HCT116 (cell line): ENCODE measurements around the gene ASS1. TPM values are rescaled to one million over a fixed set of nuclear protein-coding genes. Genes with fewer than 3 reads are reported as not detected.

Experiments
- ATAC-seq: fragments of 200-7000 bp; cut with Tn5 transposase; 2 replicates; pipeline ENCODE4 v1.9.1; 2020; ENCODE audit warnings: mild to moderate bottlenecking, moderate library complexity
- BruUV-seq: library from RNA; stranded (reverse); fragments of 400-500 nt; replicated peaks from 2 replicates; lab custom pipeline; 2021; lab: Mats Ljungman, UMichigan
- CTCF ChIA-PET: fragments of 300-600 bp; sonication (Branson Sonifier 250); formaldehyde crosslinking; loops from one replicate; lab custom pipeline; 2021; ENCODE audit warnings: antibody characterized with exemption; lab: Charles Lee
- POLR2A ChIA-PET: fragments of 300-600, 350-600 bp; sonication (Branson Sonifier 250); formaldehyde crosslinking; loops from one replicate; lab custom pipeline; 2021; ENCODE audit warnings: antibody characterized with exemption; lab: Charles Lee
- RAD21 ChIA-PET, 2 experiments: fragments of 300-600 bp; sonication (Branson Sonifier 250); formaldehyde crosslinking; loops; one replicate each; lab custom pipeline; 2023; ENCODE audit warnings: low total read pairs in 2 of 2; ENCODE audit not compliant: uncharacterized antibody in 2 of 2, unreplicated experiment in 2 of 2, low non-redundant PET in 1 of 2; lab: Charles Lee
- DNase-seq: peaks from one replicate; pipeline ENCODE4 v3.0.0-alpha.2; 2010; ENCODE audit warnings: low read depth, low spot score
- H2AFZ ChIP-seq: fragments of 200-600 bp; shearing (Covaris generic), sonication (generic); 2 replicates; pipeline ENCODE4 v1.6.1; 2017; ENCODE audit warnings: low read depth, mixed run types, mixed read lengths, antibody characterized with exemption, low read length; ENCODE audit not compliant: poor library complexity, severe bottlenecking
- H3K27ac ChIP-seq: 2 replicates; pipeline ENCODE4 v1.5.1; 2012; ENCODE audit warnings: low read depth, low read length
- H3K27me3 ChIP-seq: fragments of 200-600 bp; sonication (generic); 2 replicates; pipeline ENCODE4 v1.6.1; 2016; ENCODE audit warnings: mixed run types, low read length, mixed read lengths; ENCODE audit not compliant: insufficient read depth
- H3K36me3 ChIP-seq, 2 experiments: fragments of 200-500 bp in 1 of 2; fragments of 200-600 bp in 1 of 2; sonication (Bioruptor generic) in 1 of 2; sonication (generic) in 1 of 2; 2 replicates each; pipeline versions ENCODE4 v1.5.1 to v1.6.1; 2014 to 2016; ENCODE audit warnings: low read length in 2 of 2, inconsistent platforms in 1 of 2, mixed read lengths in 1 of 2, mixed run types in 1 of 2; ENCODE audit not compliant: insufficient read depth in 2 of 2, control insufficient read depth in 1 of 2
- H3K4me1 ChIP-seq, 2 experiments: fragments of 200-600 bp in 1 of 2; sonication (generic) in 1 of 2; 2 replicates each; pipeline versions ENCODE4 v1.5.1 to v1.6.1; 2012 to 2017; ENCODE audit warnings: low read length in 2 of 2, inconsistent platforms in 1 of 2, mild to moderate bottlenecking in 1 of 2, mixed read lengths in 1 of 2, mixed run types in 1 of 2, moderate library complexity in 1 of 2; ENCODE audit not compliant: insufficient read depth in 2 of 2, control insufficient read depth in 1 of 2
- H3K4me2 ChIP-seq: fragments of 200-600 bp; sonication (generic); 2 replicates; pipeline ENCODE4 v1.6.1; 2017; ENCODE audit warnings: mixed run types, low read length, mixed read lengths
- H3K4me3 ChIP-seq, 2 experiments: fragments of 200-600 bp in 1 of 2; sonication (generic) in 1 of 2; replicated peaks in 1 of 2; 2 replicates each; pipeline ENCODE4 v1.5.1; 2011 to 2016; ENCODE audit warnings: low read length in 2 of 2, control low read depth in 1 of 2, low read depth in 1 of 2, mild to moderate bottlenecking in 1 of 2, mixed read lengths in 1 of 2, mixed run types in 1 of 2
- H3K79me2 ChIP-seq: fragments of 200-600 bp; sonication (generic); 2 replicates; pipeline ENCODE4 v1.6.1; 2017; ENCODE audit warnings: mild to moderate bottlenecking, mixed run types, low read length, moderate library complexity, mixed read lengths; ENCODE audit not compliant: insufficient read depth
- H3K9ac ChIP-seq: fragments of 200-600 bp; sonication (generic); 2 replicates; pipeline ENCODE4 v1.6.1; 2016; ENCODE audit warnings: low read length, mixed read lengths
- H3K9me2 ChIP-seq: fragments of 200-600 bp; sonication (generic), shearing (Covaris generic); 2 replicates; pipeline ENCODE4 v1.6.1; 2017; ENCODE audit warnings: mixed run types, mild to moderate bottlenecking, moderate library complexity; ENCODE audit not compliant: insufficient read depth
- H3K9me3 ChIP-seq, 2 experiments: fragments of 200-500 bp in 1 of 2; fragments of 200-600 bp in 1 of 2; sonication (Bioruptor generic) in 1 of 2; sonication (generic) in 1 of 2; 2 replicates each; pipeline ENCODE4 v1.6.1; 2014 to 2017; ENCODE audit warnings: low read length in 2 of 2, mixed read lengths in 2 of 2, inconsistent platforms in 1 of 2, low read depth in 1 of 2, mild to moderate bottlenecking in 1 of 2, mixed run types in 1 of 2, moderate library complexity in 1 of 2; ENCODE audit not compliant: control insufficient read depth in 1 of 2, insufficient read depth in 1 of 2
- H4K20me1 ChIP-seq: fragments of 200-600 bp; sonication (generic), shearing (Covaris generic); 2 replicates; pipeline ENCODE4 v1.6.1; 2017; ENCODE audit warnings: mixed run types, mild to moderate bottlenecking, moderate library complexity; ENCODE audit not compliant: insufficient read depth
- EGR1 ChIP-seq: IDR thresholded peaks from 2 replicates; pipeline ENCODE4 v1.6.1; 2012; ENCODE audit warnings: low read depth
- ELF1 ChIP-seq: IDR thresholded peaks from 2 replicates; pipeline ENCODE4 v1.6.1; 2012; ENCODE audit warnings: low read depth, borderline replicate concordance
- EZH2phosphoT487 ChIP-seq: fragments of 200-600 bp; IDR thresholded peaks from 2 replicates; pipeline ENCODE4 v1.6.1; 2018; ENCODE audit warnings: antibody characterized with exemption, borderline replicate concordance
- FOSL1 ChIP-seq: IDR thresholded peaks from 2 replicates; pipeline ENCODE4 v1.6.1; 2012; ENCODE audit warnings: low read depth
- JUND ChIP-seq: IDR thresholded peaks from 2 replicates; pipeline ENCODE4 v1.6.1; 2012
- RAD21 ChIP-seq: IDR thresholded peaks from 2 replicates; pipeline ENCODE4 v1.6.1; 2012; ENCODE audit warnings: low read depth, mild to moderate bottlenecking
- SIN3A ChIP-seq: IDR thresholded peaks from 2 replicates; pipeline ENCODE4 v1.6.1; 2012; ENCODE audit warnings: low read depth
- SP1 ChIP-seq: IDR thresholded peaks from 2 replicates; pipeline ENCODE4 v1.6.1; 2012; ENCODE audit warnings: low read depth
- SRF ChIP-seq: IDR thresholded peaks from 2 replicates; pipeline ENCODE4 v1.6.1; 2012; ENCODE audit warnings: low read depth
- YY1 ChIP-seq: IDR thresholded peaks from 2 replicates; pipeline ENCODE4 v1.6.1; 2011; ENCODE audit warnings: low read length, low read depth, moderate library complexity, mild to moderate bottlenecking; ENCODE audit not compliant: insufficient replicate concordance; ENCODE audit errors: extremely low read depth
- intact Hi-C: fragments of 100-400 bp; cut with micrococcal nuclease; formaldehyde crosslinking; loops from 2 replicates; pipeline ENCODE4 v1.10.0; 2022
- total RNA-seq: library from RNA; stranded (reverse); gene quantifications from one replicate; pipeline ENCODE4 v1.2.1, GENCODE V29; 2021; ENCODE audit not compliant: unreplicated experiment
- TF ChIP-seq, protein P1 (sequence below): IDR thresholded peaks from 2 replicates; pipeline ENCODE4 v1.6.1; 2012
- TF ChIP-seq, protein P2 (sequence below): IDR thresholded peaks from 2 replicates; pipeline ENCODE4 v1.6.1; 2012

The ASS1 gene
- total RNA-seq, 1 experiment from 2014 or later = 92.6 TPM

DNA sequence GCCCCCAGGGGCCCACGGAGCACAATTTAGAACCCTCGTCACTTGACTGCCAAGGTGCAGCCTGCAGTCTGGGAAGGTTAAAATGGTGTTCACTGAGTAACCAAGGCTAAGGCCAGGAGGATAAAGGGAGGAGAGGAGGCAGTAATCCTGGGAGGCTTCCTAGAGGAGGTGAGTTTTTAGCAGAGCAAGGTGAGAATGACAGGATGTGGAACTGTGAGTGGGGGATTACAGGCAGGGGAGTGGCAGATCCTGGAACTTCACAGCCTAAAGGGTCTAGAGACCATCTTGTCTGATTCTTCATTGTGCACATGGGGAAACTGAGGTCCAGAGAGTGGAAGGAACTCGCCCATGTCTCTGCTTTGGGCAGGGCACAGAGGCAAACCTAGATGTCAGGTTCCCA lies 42.5 kb upstream of the ASS1 start:
- no TSS peak for BruUV-seq
- Histone ChIP-seq H3K27ac (no peak overlapping the region), H3K9me2 (no peaks in the 10 kb centered on the region), H3K9ac (no peak overlapping the region), H2AFZ (no peak overlapping the region), H4K20me1 (no peaks in the 10 kb centered on the region), H3K4me3 (no peak overlapping the region), H3K4me2 (no peak overlapping the region), H3K36me3 (no peaks in the 10 kb centered on the region), H3K27me3 (no peaks in the 10 kb centered on the region), H3K9me3 (no peaks in the 10 kb centered on the region), H3K4me1 (no peaks in the 10 kb centered on the region), H3K79me2 (no peaks in the 10 kb centered on the region)
- intact Hi-C loops = no loop called here
- ChIA-PET CTCF (no interaction called here), POLR2A (no interaction called here), RAD21 (no interaction called here)
- ATAC-seq (no peak), DNase-seq (no peak)
- no peak for TF ChIP-seq EZH2phosphoT487
- TF ChIP-seq SP1 = no peak
- no peak for TF ChIP-seq EGR1
- TF ChIP-seq, protein P1, sequence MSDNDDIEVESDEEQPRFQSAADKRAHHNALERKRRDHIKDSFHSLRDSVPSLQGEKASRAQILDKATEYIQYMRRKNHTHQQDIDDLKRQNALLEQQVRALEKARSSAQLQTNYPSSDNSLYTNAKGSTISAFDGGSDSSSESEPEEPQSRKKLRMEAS = no peak
- TF ChIP-seq ELF1 = no peak
- no peak for TF ChIP-seq JUND
- TF ChIP-seq, protein P2, sequence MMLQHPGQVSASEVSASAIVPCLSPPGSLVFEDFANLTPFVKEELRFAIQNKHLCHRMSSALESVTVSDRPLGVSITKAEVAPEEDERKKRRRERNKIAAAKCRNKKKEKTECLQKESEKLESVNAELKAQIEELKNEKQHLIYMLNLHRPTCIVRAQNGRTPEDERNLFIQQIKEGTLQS = no peak
- no peak for TF ChIP-seq SRF
- TF ChIP-seq FOSL1 = no peak
- no peak for TF ChIP-seq SIN3A
- no peak for TF ChIP-seq YY1
- no peak for TF ChIP-seq RAD21
